GM21390 (cell line): ENCODE data around the gene ZSCAN5B.
"Not testable (repeated sequence)": the region's sequence is repeated elsewhere in the genome, so short reads cannot be mapped to it uniquely, and the experiment has no call there.

Experiments
- ATAC-seq: cut with Tn5 transposase; IDR thresholded peaks from one replicate; pipeline ENCODE4 v1.9.1; 2021; ENCODE audit not compliant: unreplicated experiment

The ZSCAN5B gene

DNA sequence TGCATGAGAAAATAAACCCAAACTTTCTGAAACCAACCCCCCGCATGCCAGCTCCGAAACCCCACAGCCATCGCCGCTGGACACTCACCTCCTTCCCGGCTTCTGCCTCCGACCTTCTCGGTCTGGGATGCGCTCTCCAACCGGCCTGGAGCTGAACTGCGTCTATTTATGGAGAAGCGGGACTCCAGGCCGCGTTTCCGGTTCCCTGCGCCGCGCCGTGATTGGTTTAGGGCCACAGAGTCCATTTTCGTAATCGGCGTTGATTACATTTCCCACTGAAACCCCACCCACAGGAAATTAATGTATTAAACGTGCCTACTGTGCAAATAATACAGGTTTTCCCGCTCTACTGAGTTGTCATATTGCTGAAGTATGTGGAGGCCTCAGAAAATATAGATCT, at the start of gene ZSCAN5B:
TSS of gene ZSCAN5B (minus strand) at position 138 of the 400 bp plus-strand sequence. CDS start 4,731 bp downstream, outside the sequence.
- not testable (repeated sequence) for ATAC-seq

- not testable (repeated sequence) for ATAC-seq
These were observed 48.2 kb upstream of the ZSCAN5B start for GRCh38 chr19:56245764-56246163.

DNA sequence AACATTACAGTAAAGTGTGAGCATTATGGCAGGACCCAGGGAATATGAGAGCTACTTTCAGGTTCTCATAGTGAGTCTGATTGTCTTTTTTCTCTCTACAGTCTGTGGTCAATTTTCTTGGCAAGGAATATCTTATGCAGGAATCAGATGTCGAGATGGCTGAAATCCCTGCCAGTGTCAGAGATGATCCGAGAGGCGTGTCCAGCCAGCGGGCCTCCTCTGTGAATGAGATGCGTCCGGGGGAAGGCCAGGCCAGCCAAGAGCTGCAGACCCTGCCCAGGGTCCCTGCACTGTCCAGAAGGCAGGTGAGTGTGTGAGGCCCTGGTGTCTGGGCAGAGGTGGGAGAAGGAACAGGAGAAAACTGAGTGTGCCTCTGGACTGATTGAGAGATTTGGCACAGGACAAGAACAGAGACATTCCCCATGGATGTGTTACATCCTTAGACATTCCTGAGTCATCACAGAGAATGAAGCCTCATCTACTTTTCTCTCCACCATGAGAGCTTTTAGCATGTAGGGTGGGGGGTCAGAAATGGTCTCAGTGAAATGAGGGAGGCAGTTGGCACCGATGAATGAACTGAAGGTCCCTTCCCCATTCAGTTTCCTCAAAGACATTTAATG, 47.6 kb upstream of the ZSCAN5B start:
- ATAC-seq: no peak

DNA sequence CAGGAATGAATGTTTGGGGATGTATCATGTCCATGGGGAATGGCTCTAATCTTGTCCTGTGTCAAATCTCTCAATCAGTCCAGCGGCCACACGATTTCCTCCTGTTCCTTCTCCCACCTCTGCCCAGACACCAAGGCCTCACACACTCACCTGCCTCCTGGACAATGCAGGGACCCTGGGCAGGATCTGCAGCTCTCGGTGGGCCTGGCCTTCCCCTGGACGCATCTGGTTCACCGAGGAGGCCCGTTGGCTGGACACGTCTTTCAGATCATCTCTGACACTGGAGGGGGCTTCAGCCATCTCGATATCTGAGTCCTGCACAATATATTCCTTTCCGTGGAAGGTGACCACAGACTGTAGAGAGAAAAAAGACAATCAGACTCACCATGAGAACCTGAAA, 25.9 kb upstream of the ZSCAN5B start:
- no peak for ATAC-seq

DNA sequence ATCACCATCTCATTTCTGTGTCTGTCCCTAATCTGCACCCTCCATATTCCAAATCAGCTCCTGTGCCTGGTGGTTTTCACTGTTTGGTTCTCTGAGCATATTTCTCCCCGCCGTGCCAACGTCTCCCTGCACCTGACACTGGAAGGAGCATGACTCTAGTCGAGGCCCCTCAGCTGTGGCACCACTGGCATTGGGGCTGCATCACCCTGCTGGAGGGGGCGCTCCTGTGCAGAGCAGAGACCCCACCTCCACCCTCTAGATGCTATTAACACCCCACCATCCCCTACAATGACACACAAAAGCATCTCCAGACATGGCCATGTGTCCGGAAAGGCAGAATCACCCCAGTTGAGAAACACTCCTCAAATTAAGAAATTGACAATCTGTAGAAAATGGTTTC, 25.3 kb upstream of the ZSCAN5B start:
- ATAC-seq: no peak

GRCh38 chr19:56221851-56222250, 24.3 kb upstream of the ZSCAN5B start:
- ATAC-seq: no peak

DNA sequence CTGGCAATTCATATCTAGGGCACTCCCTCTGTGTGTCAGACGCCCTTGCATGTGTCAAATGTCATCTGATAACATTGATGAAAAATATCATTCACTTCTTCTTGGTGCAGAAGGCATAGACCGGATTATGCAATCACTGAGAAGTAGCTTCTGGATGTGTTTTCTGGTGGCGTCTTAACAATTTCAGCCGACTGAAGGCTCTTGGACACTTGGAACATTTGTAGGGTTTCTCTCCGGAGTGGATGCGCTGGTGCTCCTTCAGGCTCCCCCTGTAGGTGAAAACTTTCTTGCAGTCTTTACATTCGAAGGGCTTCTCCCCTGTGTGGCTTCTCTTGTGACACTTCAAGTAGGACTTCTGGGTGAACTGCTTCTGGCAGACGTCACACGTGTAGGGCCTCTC, 23.9 kb upstream of the ZSCAN5B start:
- not testable (repeated sequence) for ATAC-seq

DNA sequence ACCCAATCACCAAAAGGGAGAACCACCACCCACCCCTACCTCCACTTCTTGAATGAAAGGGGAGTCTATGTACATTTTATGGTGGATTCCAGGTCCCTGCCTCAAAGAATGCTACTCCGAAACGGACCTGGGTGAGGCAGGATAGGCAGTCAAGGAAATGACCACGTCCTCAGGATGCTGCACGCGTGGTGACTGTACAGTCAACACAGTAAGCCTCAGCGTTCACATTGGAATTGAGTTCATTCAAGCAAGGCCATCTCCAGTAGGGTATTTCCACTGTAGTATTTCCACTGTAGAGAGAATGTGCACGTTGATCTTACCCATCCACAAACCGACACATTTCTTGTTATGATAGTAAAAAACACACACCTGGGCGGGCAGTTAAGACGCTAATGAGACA, 21.4 kb upstream of the ZSCAN5B start:
- ATAC-seq: no peak

DNA sequence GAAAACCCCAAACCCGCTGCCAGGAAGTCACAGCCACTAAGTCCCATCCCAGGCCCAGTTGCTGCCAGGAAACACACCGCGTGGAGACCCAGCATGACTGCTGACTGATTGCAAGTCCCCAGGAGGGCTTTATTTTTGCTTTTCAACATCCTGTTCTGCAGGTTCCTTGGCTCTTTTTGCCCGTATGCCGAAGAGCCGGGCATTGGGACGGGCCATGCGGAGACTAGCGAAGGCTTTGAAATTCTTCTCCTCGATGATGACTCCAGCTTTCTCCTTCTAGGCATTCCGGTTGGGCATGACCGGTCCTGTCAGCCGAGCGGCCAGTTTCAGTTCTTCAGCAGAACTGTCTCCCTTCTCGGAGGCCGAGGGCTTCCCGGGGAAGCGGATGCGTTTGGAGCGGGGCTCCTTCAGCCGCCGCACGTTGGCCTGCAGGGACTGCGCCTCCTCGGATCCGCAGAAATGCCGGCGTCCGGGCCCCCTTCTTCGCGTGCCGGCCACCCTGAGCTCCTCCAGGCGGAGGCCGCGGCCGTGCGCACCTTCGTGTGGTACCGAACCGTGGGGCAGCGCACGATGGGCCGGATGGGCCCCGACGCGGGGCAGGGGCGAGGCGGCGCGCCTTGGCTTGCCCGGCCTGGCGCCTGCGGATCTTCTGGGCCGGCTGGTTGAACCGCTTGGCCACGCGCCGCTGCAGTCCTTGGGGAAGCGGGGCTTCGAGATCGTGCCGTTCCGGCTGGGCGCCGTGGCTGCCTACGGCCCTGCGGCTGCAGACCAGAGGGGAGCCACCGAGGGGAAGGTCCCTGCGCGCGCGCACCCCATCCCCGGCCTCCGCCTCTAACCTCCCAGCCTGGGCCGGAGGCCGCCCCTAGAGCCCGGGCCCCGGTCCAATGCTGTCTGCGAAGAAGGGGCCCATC, 19.7 kb upstream of the ZSCAN5B start:
- no peak for ATAC-seq

DNA sequence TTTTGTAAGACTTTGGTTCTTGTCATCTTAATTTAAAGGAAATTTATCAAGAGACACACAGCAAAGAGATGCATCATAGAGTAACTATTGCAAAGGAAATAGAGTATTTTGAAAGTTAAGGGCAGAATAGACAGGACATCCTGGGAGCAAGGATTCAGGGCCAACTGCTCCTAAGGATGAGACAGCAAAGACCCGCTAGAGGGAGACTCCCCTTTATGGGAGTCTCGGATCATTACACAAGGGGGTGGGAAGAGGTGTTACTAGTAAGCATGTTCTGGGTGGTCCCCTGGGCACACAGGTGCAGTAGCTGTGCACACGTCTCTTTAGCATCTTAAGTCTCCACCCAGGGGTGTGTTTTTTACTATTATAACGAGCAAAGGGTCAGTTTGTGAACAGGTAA, 14.1 kb upstream of the ZSCAN5B start:
- ATAC-seq: no peak

DNA sequence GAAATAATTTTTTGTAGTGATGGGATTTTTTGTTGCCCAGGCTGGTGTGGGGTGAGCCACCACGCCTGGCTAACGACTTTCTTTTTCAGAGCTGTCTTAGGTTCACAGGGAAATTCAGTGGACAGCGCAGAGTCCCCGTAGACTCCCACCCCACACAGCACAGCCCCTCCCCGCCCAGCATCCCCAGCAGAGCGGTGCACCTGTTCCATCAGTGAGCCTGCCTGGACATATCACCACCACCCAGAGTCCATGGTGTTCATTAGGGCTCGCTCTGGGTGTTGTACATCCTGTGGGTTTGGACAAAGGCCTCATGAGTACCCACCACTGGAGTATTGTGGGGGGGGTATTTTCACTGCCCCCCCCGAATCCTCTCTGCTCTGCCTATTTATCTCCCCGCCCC, 12.5 kb upstream of the ZSCAN5B start:
- not testable (repeated sequence) for ATAC-seq

DNA sequence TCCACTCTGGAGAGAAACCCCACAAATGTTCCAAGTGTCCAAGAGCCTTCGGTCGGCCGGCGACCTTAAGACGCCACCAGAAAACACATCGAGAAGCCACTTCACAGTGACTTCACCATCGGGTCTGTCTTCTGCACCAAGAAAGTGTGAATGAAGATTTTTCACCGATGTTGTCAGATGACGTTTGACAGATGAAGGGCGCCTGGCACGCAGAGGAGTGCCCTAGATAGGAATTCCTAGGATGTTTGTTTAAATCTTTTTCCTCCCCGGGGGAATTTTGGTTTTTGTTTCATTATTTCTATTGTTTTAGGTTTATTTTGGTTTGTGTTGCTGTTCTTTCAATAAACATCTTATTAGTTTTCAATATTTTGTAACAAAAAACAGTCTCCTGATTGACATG, 11.5 kb upstream of the ZSCAN5B start:
- ATAC-seq: no peak

GRCh38 chr19:56207581-56207980, 10.0 kb upstream of the ZSCAN5B start:
- ATAC-seq: not testable (repeated sequence)

DNA sequence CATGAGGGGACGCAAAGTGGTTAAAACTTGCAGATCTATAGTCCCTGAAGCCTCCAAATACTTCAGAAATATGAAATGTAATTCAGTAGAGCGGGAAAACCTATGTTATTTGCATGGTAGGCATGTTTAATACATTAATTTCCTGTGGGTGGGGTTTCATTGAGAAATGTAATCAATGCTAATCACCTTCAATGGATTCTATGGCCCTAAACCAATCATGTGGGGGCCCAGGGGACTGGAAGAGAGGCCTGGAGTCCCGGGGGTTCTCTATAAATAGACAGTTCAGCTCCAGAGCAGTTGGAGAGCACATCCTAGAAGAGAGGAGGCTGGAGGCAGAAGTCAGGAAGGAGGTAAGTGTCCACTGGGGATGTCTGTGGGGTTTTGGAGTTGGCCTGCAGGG, 4.4 kb upstream of the ZSCAN5B start, which contains the start of gene ZSCAN5C:
TSS of gene ZSCAN5C (plus strand) at position 301 of the 400 bp plus-strand sequence. CDS start 3,641 bp downstream, outside the sequence.
- ATAC-seq: no peak

GRCh38 chr19:56199687-56200086, 2.1 kb upstream of the ZSCAN5B start:
- ATAC-seq: no peak

- ATAC-seq: no peak
These were observed 3.5 kb downstream of the ZSCAN5B start for GRCh38 chr19:56193981-56194640.

DNA sequence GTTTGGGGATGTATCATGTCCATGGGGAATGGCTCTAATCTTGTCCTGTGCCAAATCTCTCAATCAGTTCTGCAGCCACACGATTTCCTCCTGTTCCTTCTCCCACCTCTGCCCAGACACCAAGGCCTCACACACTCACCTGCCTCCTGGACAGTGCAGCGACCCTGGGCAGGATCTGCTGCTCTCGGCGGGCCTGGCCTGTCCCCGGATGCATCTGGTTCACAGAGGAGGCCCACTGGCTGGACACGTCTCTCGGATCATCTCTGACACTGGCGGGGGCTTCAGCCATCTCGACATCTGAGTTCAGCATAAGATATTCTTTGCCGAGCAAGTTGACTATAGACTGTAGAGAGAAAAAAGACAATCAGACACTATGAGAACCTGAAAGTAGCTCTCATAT, 5.9 kb downstream of the ZSCAN5B start:
- ATAC-seq: no peak

DNA sequence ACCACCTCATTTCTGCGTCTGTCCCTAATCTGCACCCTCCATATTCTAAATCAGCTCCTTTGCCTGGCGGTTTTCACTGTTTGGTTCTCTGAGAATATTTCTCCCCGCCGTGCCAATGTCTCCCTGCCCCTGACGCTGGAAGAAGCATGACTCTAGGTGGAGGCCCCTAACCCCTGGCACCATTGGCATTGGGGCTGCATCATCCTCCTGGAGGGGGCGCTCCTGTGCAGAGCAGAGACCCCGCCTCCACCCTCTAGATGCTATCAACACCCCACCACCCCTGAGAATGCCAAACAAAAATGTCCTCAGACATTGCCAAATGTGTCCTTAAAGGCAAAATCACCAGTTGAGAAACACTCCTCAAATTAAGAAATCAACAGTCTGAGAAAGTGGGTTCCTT, 6.5 kb downstream of the ZSCAN5B start:
- no peak for ATAC-seq

- no peak for ATAC-seq
These were observed 7.8 kb downstream of the ZSCAN5B start for GRCh38 chr19:56189785-56190184.

DNA sequence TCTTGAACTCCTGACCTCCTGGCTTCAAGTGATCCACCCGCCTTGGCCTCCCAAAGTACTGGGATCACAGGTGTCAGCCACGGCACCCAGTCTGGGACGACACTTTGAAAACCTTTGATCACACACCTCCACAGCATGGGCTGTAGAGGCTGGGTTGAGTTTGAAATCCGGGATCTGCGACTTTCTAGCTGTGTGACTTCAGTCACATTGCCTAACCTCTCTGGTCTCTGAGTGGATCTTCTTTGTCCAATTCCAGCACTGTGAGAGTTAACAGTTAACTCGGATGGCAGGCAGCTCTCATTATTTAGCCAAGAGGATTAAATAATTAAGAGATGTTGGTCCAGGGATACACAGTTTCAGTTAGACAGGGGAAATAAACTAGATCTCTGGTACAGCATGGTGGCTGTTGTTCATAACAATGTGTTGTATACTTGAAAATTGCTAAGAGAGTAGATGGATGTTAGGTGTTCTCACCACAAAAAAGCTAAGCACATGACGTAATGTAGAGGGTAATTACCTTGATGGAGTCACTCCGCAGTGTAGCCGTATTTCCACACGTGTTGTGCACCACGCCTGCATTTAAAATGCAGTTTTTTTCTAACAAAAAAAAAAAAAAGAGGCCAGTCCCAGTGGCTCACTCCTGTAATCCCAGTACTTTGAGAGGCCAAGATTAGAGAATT, 19.9 kb downstream of the ZSCAN5B start:
- no peak for ATAC-seq

GRCh38 chr19:56176881-56177280, 20.7 kb downstream of the ZSCAN5B start:
- ATAC-seq: no peak
